ENCODE data around the gene CELF5. TPM values are rescaled to one million over a fixed set of nuclear protein-coding genes. Genes with fewer than 3 reads are reported as not detected.

CELF5 gene
- total and polyA plus RNA-seq, 2 experiments from 2014 or later: 5.6 to 10.6 TPM

DNA sequence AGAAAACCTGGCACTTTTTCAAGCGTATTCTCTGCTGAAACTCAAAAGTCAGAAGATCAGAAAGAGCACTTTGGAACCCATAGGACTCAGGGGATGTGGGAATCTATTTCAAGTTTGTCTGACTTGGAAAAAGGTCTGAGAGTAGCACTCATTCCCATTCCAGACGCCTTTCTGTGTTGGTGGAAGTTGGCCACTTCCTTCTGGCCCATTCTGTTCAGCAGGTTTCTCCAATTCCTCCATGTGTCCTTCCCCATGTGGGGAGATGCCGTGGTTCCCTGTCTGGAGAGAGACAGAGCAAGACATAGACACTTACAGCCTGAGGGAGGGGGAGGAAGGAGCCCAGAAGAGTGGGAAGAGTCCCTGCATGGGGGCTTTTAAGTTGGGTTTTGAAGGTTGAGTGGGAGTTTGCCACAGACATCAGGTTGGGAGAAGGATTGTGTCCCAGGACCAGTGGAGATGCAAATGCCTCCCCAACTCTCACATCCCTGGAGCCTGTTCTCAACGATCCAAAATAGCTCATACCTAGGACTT, 48.0 kb downstream of the CELF5 start (continued):
- TF ChIP-seq, protein P1, sequence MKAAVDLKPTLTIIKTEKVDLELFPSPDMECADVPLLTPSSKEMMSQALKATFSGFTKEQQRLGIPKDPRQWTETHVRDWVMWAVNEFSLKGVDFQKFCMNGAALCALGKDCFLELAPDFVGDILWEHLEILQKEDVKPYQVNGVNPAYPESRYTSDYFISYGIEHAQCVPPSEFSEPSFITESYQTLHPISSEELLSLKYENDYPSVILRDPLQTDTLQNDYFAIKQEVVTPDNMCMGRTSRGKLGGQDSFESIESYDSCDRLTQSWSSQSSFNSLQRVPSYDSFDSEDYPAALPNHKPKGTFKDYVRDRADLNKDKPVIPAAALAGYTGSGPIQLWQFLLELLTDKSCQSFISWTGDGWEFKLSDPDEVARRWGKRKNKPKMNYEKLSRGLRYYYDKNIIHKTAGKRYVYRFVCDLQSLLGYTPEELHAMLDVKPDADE (IDR thresholded peaks at IDR 0.05): no peak
- TF ChIP-seq JUNB (IDR thresholded peaks at IDR 0.05; ENCODE audit: unreplicated experiment) (no peak), EZH2phosphoT487 (IDR thresholded peaks at IDR 0.05; ENCODE audit: unreplicated experiment) (no peak)

DNA sequence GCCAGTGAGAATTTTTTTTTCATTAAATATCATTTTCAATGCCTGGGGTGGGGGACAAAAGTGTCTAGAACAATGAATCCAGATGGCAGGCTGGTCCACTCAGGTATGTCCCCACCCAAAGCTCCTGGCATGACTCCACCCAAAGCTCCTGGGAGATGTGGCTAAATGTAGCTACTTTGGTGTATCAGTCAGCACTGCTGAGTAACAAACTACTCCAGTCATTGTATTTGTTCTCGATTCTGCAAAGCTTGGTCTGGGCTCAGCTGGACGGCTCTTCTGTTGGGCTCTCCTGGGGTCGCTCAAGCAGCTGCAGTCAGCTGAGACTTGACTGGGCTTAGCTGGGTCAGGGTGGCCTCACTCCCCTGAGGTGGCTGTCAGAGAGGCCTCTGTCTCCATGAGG, 48.5 kb downstream of the CELF5 start:
- no peak overlapping the region for H3K4me3 Mint-ChIP-seq
- Histone ChIP-seq H2AFZ (no peak overlapping the region), H3K9me2 (ENCODE audit: insufficient read depth) (no peaks in the 10 kb centered on the region), H3K79me2 (replicated peaks; ENCODE audit: insufficient read depth) (no peaks in the 10 kb centered on the region), H3K4me2 (no peak overlapping the region), H3K27me3 (ENCODE audit: insufficient read depth) (peaks cover 13% of the 10 kb centered on the region), H3K4me1 (ENCODE audit: insufficient read depth) (peaks cover 17% of the 10 kb centered on the region), H3K27ac (ENCODE audit: low read depth) (no peak overlapping the region), H3F3A (replicated peaks; ENCODE audit: low read depth) (0 out of 2 replicates have a peak, but pooled peaks cover 5% of the 10 kb centered on the region), H4K20me1 (replicated peaks; ENCODE audit: insufficient read depth) (peaks cover 4% of the 10 kb centered on the region; the same call in 1 of the 2 replicates), H3K4me3 (no peak overlapping the region), H3K36me3 (ENCODE audit: insufficient read depth) (no peaks in the 10 kb centered on the region)
- H3K4me1 Mint-ChIP-seq: peaks cover 12% of the 10 kb centered on the region
- H3K9me3 Mint-ChIP-seq: peaks cover 18% of the 10 kb centered on the region; the same call in 2 of the 3 replicates
- DNase-seq (ENCODE audit: low spot score) (no peak), ATAC-seq (no peak)
- peaks cover 10% of the 10 kb centered on the region for H3K27me3 Mint-ChIP-seq (ENCODE audit: insufficient read depth, low read depth, poor library complexity)
- TF ChIP-seq, protein P2, sequence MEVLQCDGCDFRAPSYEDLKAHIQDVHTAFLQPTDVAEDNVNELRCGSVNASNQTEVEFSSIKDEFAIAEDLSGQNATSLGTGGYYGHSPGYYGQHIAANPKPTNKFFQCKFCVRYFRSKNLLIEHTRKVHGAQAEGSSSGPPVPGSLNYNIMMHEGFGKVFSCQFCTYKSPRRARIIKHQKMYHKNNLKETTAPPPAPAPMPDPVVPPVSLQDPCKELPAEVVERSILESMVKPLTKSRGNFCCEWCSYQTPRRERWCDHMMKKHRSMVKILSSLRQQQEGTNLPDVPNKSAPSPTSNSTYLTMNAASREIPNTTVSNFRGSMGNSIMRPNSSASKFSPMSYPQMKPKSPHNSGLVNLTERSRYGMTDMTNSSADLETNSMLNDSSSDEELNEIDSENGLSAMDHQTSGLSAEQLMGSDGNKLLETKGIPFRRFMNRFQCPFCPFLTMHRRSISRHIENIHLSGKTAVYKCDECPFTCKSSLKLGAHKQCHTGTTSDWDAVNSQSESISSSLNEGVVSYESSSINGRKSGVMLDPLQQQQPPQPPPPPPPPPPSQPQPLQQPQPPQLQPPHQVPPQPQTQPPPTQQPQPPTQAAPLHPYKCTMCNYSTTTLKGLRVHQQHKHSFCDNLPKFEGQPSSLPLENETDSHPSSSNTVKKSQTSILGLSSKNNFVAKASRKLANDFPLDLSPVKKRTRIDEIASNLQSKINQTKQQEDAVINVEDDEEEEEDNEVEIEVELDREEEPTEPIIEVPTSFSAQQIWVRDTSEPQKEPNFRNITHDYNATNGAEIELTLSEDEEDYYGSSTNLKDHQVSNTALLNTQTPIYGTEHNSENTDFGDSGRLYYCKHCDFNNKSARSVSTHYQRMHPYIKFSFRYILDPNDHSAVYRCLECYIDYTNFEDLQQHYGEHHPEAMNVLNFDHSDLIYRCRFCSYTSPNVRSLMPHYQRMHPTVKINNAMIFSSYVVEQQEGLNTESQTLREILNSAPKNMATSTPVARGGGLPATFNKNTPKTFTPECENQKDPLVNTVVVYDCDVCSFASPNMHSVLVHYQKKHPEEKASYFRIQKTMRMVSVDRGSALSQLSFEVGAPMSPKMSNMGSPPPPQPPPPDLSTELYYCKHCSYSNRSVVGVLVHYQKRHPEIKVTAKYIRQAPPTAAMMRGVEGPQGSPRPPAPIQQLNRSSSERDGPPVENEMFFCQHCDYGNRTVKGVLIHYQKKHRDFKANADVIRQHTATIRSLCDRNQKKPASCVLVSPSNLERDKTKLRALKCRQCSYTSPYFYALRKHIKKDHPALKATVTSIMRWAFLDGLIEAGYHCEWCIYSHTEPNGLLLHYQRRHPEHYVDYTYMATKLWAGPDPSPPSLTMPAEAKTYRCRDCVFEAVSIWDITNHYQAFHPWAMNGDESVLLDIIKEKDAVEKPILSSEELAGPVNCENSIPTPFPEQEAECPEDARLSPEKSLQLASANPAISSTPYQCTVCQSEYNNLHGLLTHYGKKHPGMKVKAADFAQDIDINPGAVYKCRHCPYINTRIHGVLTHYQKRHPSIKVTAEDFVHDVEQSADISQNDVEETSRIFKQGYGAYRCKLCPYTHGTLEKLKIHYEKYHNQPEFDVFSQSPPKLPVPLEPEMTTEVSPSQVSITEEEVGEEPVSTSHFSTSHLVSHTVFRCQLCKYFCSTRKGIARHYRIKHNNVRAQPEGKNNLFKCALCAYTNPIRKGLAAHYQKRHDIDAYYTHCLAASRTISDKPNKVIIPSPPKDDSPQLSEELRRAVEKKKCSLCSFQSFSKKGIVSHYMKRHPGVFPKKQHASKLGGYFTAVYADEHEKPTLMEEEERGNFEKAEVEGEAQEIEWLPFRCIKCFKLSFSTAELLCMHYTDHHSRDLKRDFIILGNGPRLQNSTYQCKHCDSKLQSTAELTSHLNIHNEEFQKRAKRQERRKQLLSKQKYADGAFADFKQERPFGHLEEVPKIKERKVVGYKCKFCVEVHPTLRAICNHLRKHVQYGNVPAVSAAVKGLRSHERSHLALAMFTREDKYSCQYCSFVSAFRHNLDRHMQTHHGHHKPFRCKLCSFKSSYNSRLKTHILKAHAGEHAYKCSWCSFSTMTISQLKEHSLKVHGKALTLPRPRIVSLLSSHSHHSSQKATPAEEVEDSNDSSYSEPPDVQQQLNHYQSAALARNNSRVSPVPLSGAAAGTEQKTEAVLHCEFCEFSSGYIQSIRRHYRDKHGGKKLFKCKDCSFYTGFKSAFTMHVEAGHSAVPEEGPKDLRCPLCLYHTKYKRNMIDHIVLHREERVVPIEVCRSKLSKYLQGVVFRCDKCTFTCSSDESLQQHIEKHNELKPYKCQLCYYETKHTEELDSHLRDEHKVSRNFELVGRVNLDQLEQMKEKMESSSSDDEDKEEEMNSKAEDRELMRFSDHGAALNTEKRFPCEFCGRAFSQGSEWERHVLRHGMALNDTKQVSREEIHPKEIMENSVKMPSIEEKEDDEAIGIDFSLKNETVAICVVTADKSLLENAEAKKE (CRISPR knock-in tag; IDR thresholded peaks at IDR 0.05): no peak
- TF ChIP-seq JUNB (IDR thresholded peaks at IDR 0.05; ENCODE audit: unreplicated experiment) (no peak), NANOG (IDR thresholded peaks at IDR 0.05; ENCODE audit: borderline replicate concordance) (no peak), CREB1 (CRISPR knock-in tag; IDR thresholded peaks at IDR 0.05; ENCODE audit: low read depth) (no peak), POLR2AphosphoS5 (IDR thresholded peaks at IDR 0.05; ENCODE audit: low read depth) (no peak), EZH2phosphoT487 (IDR thresholded peaks at IDR 0.05; ENCODE audit: unreplicated experiment) (no peak), ZNF331 (CRISPR knock-in tag; IDR thresholded peaks at IDR 0.05; ENCODE audit: low read depth) (peak; percentile 94), STAT1 (IDR thresholded peaks at IDR 0.05; ENCODE audit: unreplicated experiment) (no peak)
- no peak overlapping the region for H3K27ac Mint-ChIP-seq
- H3K36me3 Mint-ChIP-seq (ENCODE audit: low read depth): peaks cover 6% of the 10 kb centered on the region; the same call in 2 of the 3 replicates

Data from GM23338 (cell line).